GM21515 (cell line): ENCODE results near the gene SELENOO.

Source experiments
- ATAC-seq: cut with Tn5 transposase; IDR thresholded peaks from one replicate; pipeline ENCODE4 v1.9.1; 2021; ENCODE audit not compliant: unreplicated experiment

The SELENOO gene

GRCh38 chr22:50171319-50171964 lies 29.4 kb upstream of the SELENOO start:
- no peak for ATAC-seq

GRCh38 chr22:50171965-50172421 lies 28.8 kb upstream of the SELENOO start:
- ATAC-seq, result no peak

- ATAC-seq, result no peak
Measured at GRCh38 chr22:50173311-50173982, 27.4 kb upstream of the SELENOO start.

- ATAC-seq, result no peak
Measured at GRCh38 chr22:50173983-50174355, 26.8 kb upstream of the SELENOO start.

GRCh38 chr22:50174382-50175190 lies 26.2 kb upstream of the SELENOO start:
- ATAC-seq, result no peak

GRCh38 chr22:50175191-50175461 lies 25.7 kb upstream of the SELENOO start:
- ATAC-seq, result no peak

- no peak for ATAC-seq
Measured at GRCh38 chr22:50175921-50176849, 24.6 kb upstream of the SELENOO start.

- no peak for ATAC-seq
Measured at GRCh38 chr22:50176850-50177536, 23.8 kb upstream of the SELENOO start.

- ATAC-seq, result no peak
Measured at GRCh38 chr22:50177537-50178470, 23.0 kb upstream of the SELENOO start.

- no peak for ATAC-seq
Measured at GRCh38 chr22:50178471-50178864, 22.3 kb upstream of the SELENOO start.

- ATAC-seq, result no peak
Measured at GRCh38 chr22:50178871-50179869, 21.6 kb upstream of the SELENOO start.

GRCh38 chr22:50179937-50180726 lies 20.7 kb upstream of the SELENOO start:
- no peak for ATAC-seq

GRCh38 chr22:50180727-50181521 lies 19.9 kb upstream of the SELENOO start:
- no peak for ATAC-seq

GRCh38 chr22:50182176-50183081 lies 18.4 kb upstream of the SELENOO start:
- ATAC-seq, result no peak

GRCh38 chr22:50183141-50183971 lies 17.5 kb upstream of the SELENOO start:
- ATAC-seq, result no peak
